PC-9 (cell line): ENCODE measurements around the gene FAIM. TPM values are rescaled to one million over a fixed set of nuclear protein-coding genes. Genes with fewer than 3 reads are reported as not detected.
"Not testable (repeated sequence)": the region's sequence is repeated elsewhere in the genome, so short reads cannot be mapped to it uniquely, and the experiment has no call there.

Experiments used
- BruUV-seq: library from RNA; stranded (reverse); fragments of 400-500 nt; replicated peaks from 2 replicates; lab custom pipeline; 2021; lab: Mats Ljungman, UMichigan
- CTCF ChIA-PET: fragments of 300-600 bp; sonication (Branson Sonifier 250); formaldehyde crosslinking; loops from one replicate; lab custom pipeline; 2022; ENCODE audit warnings: antibody characterized with exemption; lab: Charles Lee
- POLR2A ChIA-PET: fragments of 300-600 bp; sonication (Branson Sonifier 250); formaldehyde crosslinking; loops from one replicate; lab custom pipeline; 2022; ENCODE audit warnings: antibody characterized with exemption; ENCODE audit not compliant: unreplicated experiment; lab: Charles Lee
- DNase-seq, 2 experiments: peaks; one replicate each; pipeline versions ENCODE4 v3.0.0 to v3.0.0-alpha.2; 2015 to 2022; ENCODE audit warnings: mixed read lengths in 1 of 2
- H2AFZ ChIP-seq: fragments of 200-600 bp; sonication (generic); 2 replicates; pipeline ENCODE4 v1.8.1; 2017; ENCODE audit warnings: antibody characterized with exemption
- H3F3A ChIP-seq: fragments of 200-600 bp; sonication (generic); 2 replicates; pipeline ENCODE4 v1.8.1; 2017; ENCODE audit warnings: antibody characterized with exemption, mild to moderate bottlenecking, low read depth; ENCODE audit not compliant: insufficient read depth
- H3K27ac ChIP-seq: fragments of 200-600 bp; sonication (generic); 2 replicates; pipeline ENCODE4 v1.6.1; 2016; ENCODE audit warnings: mixed run types
- H3K27me3 ChIP-seq: fragments of 200-600 bp; sonication (generic); 2 replicates; pipeline ENCODE4 v1.6.1; 2016; ENCODE audit warnings: low read depth, mixed run types; ENCODE audit not compliant: insufficient read depth
- H3K36me3 ChIP-seq: fragments of 200-600 bp; sonication (generic); 2 replicates; pipeline ENCODE4 v1.6.1; 2016; ENCODE audit warnings: low read depth, mixed run types
- H3K4me1 ChIP-seq: fragments of 200-600 bp; sonication (generic); replicated peaks from 2 replicates; pipeline ENCODE4 v1.6.1; 2016; ENCODE audit warnings: mixed run types; ENCODE audit not compliant: insufficient read depth
- H3K4me2 ChIP-seq: fragments of 200-600 bp; sonication (generic); 2 replicates; pipeline ENCODE4 v1.6.1; 2017; ENCODE audit warnings: mixed run types
- H3K4me3 ChIP-seq: fragments of 200-600 bp; sonication (generic); 2 replicates; pipeline ENCODE4 v1.6.1; 2016; ENCODE audit warnings: mixed run types
- H3K79me2 ChIP-seq: fragments of 200-600 bp; sonication (generic); 2 replicates; pipeline ENCODE4 v1.6.1; 2017; ENCODE audit warnings: low read depth, mixed run types
- H3K9me2 ChIP-seq: fragments of 200-600 bp; sonication (generic); 2 replicates; pipeline ENCODE4 v1.8.1; 2017; ENCODE audit warnings: mild to moderate bottlenecking; ENCODE audit not compliant: insufficient read depth
- H3K9me3 ChIP-seq: fragments of 200-600 bp; sonication (generic); 2 replicates; pipeline ENCODE4 v1.8.1; 2016; ENCODE audit warnings: low read depth; ENCODE audit not compliant: insufficient read depth
- H4K20me1 ChIP-seq: fragments of 200-600 bp; sonication (generic); 2 replicates; pipeline ENCODE4 v1.8.1; 2017; ENCODE audit not compliant: insufficient read depth
- EZH2 ChIP-seq: fragments of 200-600 bp; sonication (generic); IDR thresholded peaks from 2 replicates; pipeline ENCODE4 v1.8.0; 2017; ENCODE audit warnings: antibody characterized with exemption, low read depth
- intact Hi-C: fragments of 100-400 bp; cut with micrococcal nuclease; formaldehyde crosslinking; loops from one replicate; pipeline ENCODE4 v1.10.0; 2022; ENCODE audit not compliant: unreplicated experiment
- total RNA-seq: library from RNA; stranded (reverse); gene quantifications from 2 replicates; pipeline ENCODE4 v1.2.3, GENCODE V29; 2021
- TF ChIP-seq, protein P1 (sequence below): fragments of 200-600 bp; sonication (generic); conservative IDR thresholded peaks from 2 replicates; pipeline ENCODE4 v1.6.1; 2017; ENCODE audit warnings: mixed run types, antibody characterized with exemption, mild to moderate bottlenecking, moderate library complexity

The FAIM gene
- total RNA-seq, 1 experiment from 2014 or later = 17.7 TPM

DNA sequence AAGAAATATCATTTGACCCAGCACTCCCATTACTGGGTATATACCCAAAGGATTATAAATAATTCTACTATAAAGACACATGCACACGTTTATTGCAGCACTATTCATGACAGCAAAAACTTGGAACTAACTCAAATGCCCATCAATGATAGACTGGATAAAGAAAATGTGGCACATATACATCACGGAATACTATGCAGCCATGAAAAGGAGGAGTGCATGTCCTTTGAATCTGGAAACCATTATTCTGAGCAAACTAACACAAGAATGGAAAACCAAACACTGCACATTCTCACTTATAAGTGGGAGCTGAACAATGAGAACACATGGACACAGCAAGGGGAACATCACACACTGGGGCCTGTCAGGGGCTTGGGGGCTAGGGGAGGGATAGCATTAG, 42.3 kb upstream of the FAIM start:
- intact Hi-C loops, H4K20me1 ChIP-seq, H3K4me3 ChIP-seq, H3K79me2 ChIP-seq, H3F3A ChIP-seq, H3K4me1 ChIP-seq, H2AFZ ChIP-seq, BruUV-seq, H3K9me3 ChIP-seq, H3K27ac ChIP-seq, H3K9me2 ChIP-seq, H3K36me3 ChIP-seq, POLR2A ChIA-PET, H3K4me2 ChIP-seq, H3K27me3 ChIP-seq, DNase-seq: not testable (repeated sequence)
- CTCF ChIA-PET = interaction anchor here (0.6 kb wide), 1 partner anchor 117 kb away, joined by 5 read pairs; no protein-coding TSS in a partner anchor

DNA sequence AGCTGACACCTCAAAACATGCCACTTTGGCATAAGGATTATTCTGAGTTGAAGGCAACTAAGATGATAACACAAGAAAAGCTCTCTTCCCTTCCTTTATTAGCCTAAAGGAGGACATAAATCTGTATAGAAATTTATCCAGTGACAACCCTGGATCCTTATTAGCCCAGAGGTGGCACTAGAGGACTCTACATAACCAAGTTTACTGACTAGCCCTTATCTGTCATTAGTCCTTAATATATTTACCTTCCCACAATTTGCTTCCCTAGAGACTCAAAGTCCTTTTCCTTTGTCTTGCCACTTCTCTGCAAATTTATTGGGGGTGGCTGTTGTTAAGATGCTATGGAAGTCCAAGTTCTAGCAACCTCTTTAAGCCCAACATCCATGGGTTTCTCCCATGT, 41.2 kb upstream of the FAIM start:
- Histone ChIP-seq H3K4me3 (no peak overlapping the region), H3F3A (no peaks in the 10 kb centered on the region), H3K9me2 (no peaks in the 10 kb centered on the region), H3K79me2 (no peaks in the 10 kb centered on the region), H3K9me3 (no peaks in the 10 kb centered on the region; the same call in 1 of the 2 replicates), H3K4me1 (no peaks in the 10 kb centered on the region), H3K4me2 (no peak overlapping the region), H2AFZ (no peak overlapping the region), H3K27ac (no peak overlapping the region), H3K36me3 (peaks cover 7% of the 10 kb centered on the region; the same call in 1 of the 2 replicates), H4K20me1 (no peaks in the 10 kb centered on the region), H3K27me3 (no peaks in the 10 kb centered on the region)
- ChIA-PET CTCF (no interaction called here), POLR2A (no interaction called here)
- TF ChIP-seq, protein P1, sequence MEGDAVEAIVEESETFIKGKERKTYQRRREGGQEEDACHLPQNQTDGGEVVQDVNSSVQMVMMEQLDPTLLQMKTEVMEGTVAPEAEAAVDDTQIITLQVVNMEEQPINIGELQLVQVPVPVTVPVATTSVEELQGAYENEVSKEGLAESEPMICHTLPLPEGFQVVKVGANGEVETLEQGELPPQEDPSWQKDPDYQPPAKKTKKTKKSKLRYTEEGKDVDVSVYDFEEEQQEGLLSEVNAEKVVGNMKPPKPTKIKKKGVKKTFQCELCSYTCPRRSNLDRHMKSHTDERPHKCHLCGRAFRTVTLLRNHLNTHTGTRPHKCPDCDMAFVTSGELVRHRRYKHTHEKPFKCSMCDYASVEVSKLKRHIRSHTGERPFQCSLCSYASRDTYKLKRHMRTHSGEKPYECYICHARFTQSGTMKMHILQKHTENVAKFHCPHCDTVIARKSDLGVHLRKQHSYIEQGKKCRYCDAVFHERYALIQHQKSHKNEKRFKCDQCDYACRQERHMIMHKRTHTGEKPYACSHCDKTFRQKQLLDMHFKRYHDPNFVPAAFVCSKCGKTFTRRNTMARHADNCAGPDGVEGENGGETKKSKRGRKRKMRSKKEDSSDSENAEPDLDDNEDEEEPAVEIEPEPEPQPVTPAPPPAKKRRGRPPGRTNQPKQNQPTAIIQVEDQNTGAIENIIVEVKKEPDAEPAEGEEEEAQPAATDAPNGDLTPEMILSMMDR = no peak
- no peak for TF ChIP-seq EZH2
- intact Hi-C loops = no loop called here
- BruUV-seq = no TSS peak
- no peak for DNase-seq

DNA sequence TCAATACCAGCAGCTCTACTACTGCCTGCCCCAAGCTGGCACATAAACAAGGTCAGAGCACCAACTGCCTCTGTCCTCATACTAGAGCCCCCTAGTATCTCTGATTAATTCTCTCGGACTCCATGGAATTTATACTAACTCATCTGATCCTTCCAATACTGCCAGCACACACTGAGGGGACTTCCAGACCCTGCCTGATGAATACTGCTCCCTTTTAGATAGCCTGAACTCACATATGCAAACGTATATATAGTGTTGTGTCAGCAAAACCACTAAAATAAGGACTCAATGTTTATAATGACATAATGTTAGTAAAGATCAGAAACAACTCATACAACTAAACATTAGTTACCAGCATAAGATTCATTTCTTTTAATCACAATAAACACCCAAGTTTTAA, 39.5 kb upstream of the FAIM start:
- no peak overlapping the region for H2AFZ ChIP-seq
- no peaks in the 10 kb centered on the region for H3K9me2 ChIP-seq
- H3K79me2 ChIP-seq = no peaks in the 10 kb centered on the region
- ChIA-PET CTCF (no interaction called here), POLR2A (no interaction called here)
- no TSS peak for BruUV-seq
- intact Hi-C loops = no loop called here
- DNase-seq = no peak
- no peaks in the 10 kb centered on the region for H3K27me3 ChIP-seq
- no peak overlapping the region for H3K4me2 ChIP-seq
- peaks cover 11% of the 10 kb centered on the region for H3K36me3 ChIP-seq
- H3F3A ChIP-seq = no peaks in the 10 kb centered on the region
- no peak overlapping the region for H3K4me3 ChIP-seq
- no peaks in the 10 kb centered on the region for H4K20me1 ChIP-seq
- no peaks in the 10 kb centered on the region; the same call in 1 of the 2 replicates for H3K9me3 ChIP-seq
- no peaks in the 10 kb centered on the region for H3K4me1 ChIP-seq
- TF ChIP-seq, protein P1 = no peak
- no peak for TF ChIP-seq EZH2
- H3K27ac ChIP-seq = no peak overlapping the region

DNA sequence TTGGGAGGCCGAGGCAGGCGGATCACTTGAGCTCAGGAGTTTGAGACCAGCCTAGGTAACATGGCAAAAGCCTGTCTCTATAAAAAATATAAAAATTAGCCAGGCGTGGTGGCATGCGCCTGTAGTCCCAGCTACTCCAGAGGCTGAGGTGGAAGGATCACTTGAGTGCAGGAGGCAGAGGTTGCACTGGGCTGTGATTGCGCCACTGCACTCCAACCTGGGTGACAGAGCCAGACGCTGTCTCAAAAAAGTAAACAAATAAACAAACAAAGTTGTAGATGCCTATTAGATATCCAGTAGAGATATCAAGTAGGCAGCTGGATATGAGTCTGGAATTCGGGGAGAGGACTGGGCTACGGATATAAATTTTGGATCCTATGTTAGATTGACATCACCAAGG, 38.9 kb upstream of the FAIM start:
- POLR2A ChIA-PET = interaction anchor here (0.6 kb wide), 1 partner anchor 68 kb away, joined by 4 read pairs; no protein-coding TSS in a partner anchor
- CTCF ChIA-PET, H3K79me2 ChIP-seq, H3K4me1 ChIP-seq, H3K4me3 ChIP-seq, H4K20me1 ChIP-seq, H3K9me2 ChIP-seq, H3F3A ChIP-seq, H3K27me3 ChIP-seq, H2AFZ ChIP-seq, H3K27ac ChIP-seq, DNase-seq, BruUV-seq, H3K9me3 ChIP-seq, H3K4me2 ChIP-seq, intact Hi-C loops: not testable (repeated sequence)
- H3K36me3 ChIP-seq = peaks cover 11% of the 10 kb centered on the region
